ENCODE results near the gene GTF3C4. TPM values are rescaled to one million over a fixed set of nuclear protein-coding genes. Genes with fewer than 3 reads are reported as not detected.
"Not testable (repeated sequence)": the region's sequence is repeated elsewhere in the genome, so short reads cannot be mapped to it uniquely, and the experiment has no call there.

Gene GTF3C4
- total RNA-seq, 4 donors from 2014 or later = 5.6 to 8.3 (median 7.4) TPM

DNA sequence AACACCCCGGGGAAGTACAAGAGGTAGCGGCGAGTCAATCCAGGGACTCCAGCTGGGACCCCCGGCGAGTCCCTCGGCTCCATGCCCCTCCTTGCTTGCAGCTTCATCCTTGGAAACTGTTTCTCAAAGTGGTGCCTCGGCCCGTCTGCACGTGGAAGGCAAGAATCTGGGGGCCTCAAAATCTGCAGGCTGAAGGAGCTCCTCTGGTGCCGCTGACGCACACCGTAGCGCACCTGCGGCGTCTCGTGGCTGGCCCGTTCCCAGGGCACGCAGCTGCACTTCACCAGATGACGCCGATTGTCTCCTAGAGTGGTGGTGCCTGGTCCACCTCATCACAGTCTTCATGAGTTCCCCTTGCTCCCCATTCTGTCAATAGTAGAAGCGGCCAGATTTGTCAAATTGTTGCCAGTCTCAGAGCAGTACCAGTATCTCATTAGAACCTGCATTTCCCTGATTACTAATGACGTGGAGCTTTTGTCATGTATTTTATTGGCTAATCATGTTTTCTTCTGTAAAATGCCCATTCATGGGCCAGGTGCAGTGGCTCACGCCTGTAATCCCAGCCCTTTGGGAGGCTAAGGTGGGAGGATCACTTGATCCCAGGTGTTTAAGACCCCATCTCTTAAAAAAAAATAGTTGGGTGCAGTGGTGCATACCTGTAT, 38.6 kb downstream of the GTF3C4 start:
- no peaks in the 10 kb centered on the region for H3K4me1 ChIP-seq
- no peaks in the 10 kb centered on the region for H3K27me3 ChIP-seq
- H3K36me3 ChIP-seq = no peaks in the 10 kb centered on the region
- H3K4me3 ChIP-seq = no peak overlapping the region
- H3K9me3 ChIP-seq = no peaks in the 10 kb centered on the region
- TF ChIP-seq, protein P1, sequence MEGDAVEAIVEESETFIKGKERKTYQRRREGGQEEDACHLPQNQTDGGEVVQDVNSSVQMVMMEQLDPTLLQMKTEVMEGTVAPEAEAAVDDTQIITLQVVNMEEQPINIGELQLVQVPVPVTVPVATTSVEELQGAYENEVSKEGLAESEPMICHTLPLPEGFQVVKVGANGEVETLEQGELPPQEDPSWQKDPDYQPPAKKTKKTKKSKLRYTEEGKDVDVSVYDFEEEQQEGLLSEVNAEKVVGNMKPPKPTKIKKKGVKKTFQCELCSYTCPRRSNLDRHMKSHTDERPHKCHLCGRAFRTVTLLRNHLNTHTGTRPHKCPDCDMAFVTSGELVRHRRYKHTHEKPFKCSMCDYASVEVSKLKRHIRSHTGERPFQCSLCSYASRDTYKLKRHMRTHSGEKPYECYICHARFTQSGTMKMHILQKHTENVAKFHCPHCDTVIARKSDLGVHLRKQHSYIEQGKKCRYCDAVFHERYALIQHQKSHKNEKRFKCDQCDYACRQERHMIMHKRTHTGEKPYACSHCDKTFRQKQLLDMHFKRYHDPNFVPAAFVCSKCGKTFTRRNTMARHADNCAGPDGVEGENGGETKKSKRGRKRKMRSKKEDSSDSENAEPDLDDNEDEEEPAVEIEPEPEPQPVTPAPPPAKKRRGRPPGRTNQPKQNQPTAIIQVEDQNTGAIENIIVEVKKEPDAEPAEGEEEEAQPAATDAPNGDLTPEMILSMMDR (IDR thresholded peaks at IDR 0.05) = no peak
- no peak for TF ChIP-seq POLR2A (IDR thresholded peaks at IDR 0.05)
- DNase-seq = no peak
- H3K27ac ChIP-seq = no peak overlapping the region

DNA sequence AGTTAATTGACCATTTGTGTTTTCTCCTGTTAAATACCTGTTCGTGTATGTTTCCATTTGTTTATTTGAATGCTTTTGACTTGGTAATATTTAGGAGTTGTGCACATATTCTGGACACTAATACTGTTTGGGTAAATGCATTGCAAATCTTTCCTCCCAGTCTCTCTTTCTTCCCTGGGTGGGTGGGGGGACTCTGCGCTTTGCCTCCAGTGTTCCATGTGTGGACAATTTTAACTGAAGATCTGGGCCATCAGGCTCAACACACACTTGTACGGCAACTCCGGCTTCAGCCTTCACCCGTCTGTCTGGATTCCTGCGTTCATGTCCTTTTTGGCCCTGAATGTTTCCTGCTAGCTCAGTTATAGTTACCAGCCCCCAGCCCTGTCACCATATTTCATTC, 40.1 kb downstream of the GTF3C4 start:
- Histone ChIP-seq H3K9me3 (no peaks in the 10 kb centered on the region), H3K4me1 (no peaks in the 10 kb centered on the region), H3K36me3 (no peaks in the 10 kb centered on the region), H3K4me3 (no peak overlapping the region), H3K27ac (no peak overlapping the region), H3K27me3 (no peaks in the 10 kb centered on the region)
- TF ChIP-seq, protein P1 (IDR thresholded peaks at IDR 0.05) = no peak
- TF ChIP-seq POLR2A (IDR thresholded peaks at IDR 0.05) = no peak
- DNase-seq = no peak

DNA sequence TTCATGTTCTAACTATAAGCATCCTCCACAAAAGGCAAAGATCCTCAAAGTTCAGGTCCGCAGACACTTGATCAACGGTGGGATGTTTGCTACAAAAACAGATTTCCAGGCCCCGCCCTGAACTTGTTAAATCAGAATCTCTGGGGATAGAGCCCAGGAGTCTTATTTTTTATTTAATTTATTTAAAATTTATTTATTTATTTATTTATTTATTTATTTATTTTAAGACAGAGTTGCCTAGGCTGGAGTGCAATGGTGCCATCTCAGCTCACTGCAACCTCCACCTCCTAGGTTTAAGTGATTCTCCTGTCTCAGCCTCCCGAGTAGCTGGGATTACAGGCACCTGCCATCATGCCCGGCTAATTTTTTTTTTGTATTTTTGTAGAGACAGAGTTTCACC, 40.9 kb downstream of the GTF3C4 start:
- not testable (repeated sequence) for H3K9me3 ChIP-seq, DNase-seq, H3K27me3 ChIP-seq, H3K4me3 ChIP-seq, H3K27ac ChIP-seq, H3K36me3 ChIP-seq, H3K4me1 ChIP-seq

DNA sequence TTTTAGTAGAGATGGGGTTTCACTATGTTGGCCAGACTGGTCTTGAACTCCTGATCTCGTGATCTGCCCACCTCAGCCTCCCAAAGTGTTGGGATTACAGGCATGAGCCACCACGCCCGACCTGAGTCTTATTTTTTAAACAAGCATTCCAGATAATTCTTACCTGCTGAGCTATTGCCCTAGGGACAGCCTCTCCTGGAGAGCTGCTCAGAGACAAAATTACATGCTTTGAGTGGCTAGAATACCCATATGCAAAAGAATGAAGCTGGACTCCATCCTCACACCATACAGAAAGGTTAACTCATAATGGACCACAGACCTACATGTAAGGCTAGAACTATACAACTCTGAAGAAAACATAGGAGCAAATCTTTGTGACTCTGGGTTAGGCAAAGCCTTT, 41.6 kb downstream of the GTF3C4 start:
- Histone ChIP-seq H3K36me3 (no peaks in the 10 kb centered on the region), H3K4me3 (no peak overlapping the region), H3K27ac (no peak overlapping the region), H3K4me1 (no peaks in the 10 kb centered on the region), H3K27me3 (no peaks in the 10 kb centered on the region), H3K9me3 (no peaks in the 10 kb centered on the region)
- TF ChIP-seq POLR2A (IDR thresholded peaks at IDR 0.05) = no peak
- DNase-seq = no peak

DNA sequence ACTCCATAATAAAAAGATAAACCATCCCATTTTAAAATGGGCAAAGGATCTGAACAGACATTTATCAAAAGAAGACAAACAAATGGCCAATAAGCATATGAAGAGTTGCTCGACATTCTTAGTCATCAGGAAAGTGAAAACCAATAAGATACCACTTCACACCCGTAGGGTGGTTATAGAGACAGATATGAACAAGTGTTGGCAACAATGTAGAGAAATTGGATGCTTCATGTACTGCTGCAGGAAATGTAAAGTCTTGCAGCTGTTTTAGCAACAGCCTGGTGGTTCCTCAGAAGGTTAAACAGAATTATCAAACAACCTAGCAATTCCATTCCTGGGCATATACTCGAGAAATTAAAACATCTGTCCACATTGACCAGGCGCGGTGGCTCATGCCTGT, 42.5 kb downstream of the GTF3C4 start:
- Histone ChIP-seq H3K27ac (no peak overlapping the region), H3K9me3 (no peaks in the 10 kb centered on the region), H3K27me3 (no peaks in the 10 kb centered on the region), H3K4me3 (no peak overlapping the region), H3K36me3 (no peaks in the 10 kb centered on the region), H3K4me1 (no peaks in the 10 kb centered on the region)
- TF ChIP-seq, protein P1 (IDR thresholded peaks at IDR 0.05) = no peak
- no peak for TF ChIP-seq POLR2A (IDR thresholded peaks at IDR 0.05)
- no peak for DNase-seq

DNA sequence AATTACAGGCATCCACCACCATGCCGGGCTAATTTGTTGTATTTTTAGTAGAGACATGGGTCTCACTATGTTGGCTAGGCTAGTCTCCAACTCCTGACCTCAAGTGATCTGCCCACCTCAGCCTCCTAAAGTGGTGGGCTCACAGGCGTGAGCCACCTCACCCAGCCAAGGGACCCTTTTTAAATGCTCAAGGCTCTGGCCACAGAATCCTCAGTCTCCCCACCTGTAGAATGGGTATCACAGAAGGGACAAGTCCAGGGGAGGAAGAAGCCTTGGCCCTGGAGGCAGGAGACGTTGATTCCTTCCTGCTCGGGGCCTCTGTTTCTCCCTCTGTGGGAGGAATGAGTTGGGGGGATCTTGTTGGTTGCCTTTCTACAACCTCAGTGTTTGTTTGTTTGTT, 45.7 kb downstream of the GTF3C4 start:
- Histone ChIP-seq H3K4me1 (no peaks in the 10 kb centered on the region), H3K27ac (no peak overlapping the region), H3K9me3 (no peaks in the 10 kb centered on the region), H3K27me3 (no peaks in the 10 kb centered on the region), H3K4me3 (no peak overlapping the region), H3K36me3 (no peaks in the 10 kb centered on the region)
- no peak for DNase-seq
- TF ChIP-seq, protein P1 (IDR thresholded peaks at IDR 0.05) = no peak
- TF ChIP-seq POLR2A (IDR thresholded peaks at IDR 0.05) = no peak
